NOMO-1 treated with DMSO at 0.1 percent for 48 hours (cell line): ENCODE measurements around the gene BEND3.

ENCODE experiments used
- DNase-seq: peaks from one replicate; lab custom pipeline; 2025; ENCODE audit not compliant: unreplicated experiment; lab: John Stamatoyannopoulos, UW

Gene BEND3

GRCh38 chr6:107083921-107084320, 31.4 kb downstream of the BEND3 start:
- DNase-seq: no peak

DNA sequence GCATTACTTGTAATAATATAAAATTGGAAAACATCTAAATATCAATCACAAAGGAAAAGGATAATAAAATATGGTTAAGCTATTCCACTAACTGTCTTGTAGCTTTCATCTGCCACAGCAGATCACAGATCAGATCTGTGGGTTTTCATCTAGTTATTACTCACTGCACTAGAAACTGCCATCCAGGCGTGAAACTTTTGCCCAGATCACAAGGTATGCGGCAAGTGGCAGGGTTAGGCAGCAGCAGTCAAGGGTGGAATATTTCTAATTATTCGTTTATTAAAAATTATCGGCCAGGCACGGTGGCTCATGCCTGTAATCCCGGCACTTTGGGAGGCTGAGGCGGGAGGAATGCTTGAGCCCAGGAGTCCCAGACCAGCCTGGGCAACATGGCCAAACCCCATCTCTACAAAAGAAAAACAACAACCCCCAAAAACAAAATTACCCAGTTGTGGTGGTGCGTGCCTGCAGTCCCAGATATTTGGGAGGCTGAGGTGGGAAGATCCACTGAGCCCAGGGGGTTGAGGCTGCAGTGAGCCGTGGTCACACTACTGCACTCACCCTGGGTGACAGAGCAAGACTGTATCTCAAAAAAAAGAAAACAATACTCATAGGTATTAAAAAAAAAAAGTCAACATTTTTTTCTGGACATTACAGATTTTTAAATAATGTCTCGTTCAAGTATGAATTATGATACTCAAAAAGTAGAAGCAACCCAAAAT, 32.1 kb downstream of the BEND3 start:
- DNase-seq: no peak

DNA sequence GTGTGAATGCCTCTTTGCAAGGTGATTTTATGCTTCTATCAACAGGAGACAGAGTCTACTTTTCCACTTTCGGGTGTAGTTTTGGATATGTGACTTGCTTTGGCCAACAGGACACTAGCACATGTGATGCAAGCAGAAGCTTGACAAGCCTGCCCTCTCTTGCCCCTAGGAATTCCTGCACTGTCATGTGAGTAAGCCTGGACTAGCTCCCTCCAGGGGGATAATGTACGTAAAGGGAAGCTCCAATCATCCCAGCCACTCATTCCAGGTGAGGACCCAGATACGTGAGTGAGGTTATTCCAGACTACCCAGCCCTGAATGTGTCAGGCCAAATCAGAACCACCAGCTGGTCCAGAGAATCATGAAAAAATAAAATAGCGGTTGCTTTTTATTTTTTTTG, 33.3 kb downstream of the BEND3 start:
- no peak for DNase-seq

- DNase-seq: no peak
These were observed 35.3 kb downstream of the BEND3 start for GRCh38 chr6:107080036-107080435.

- no peak for DNase-seq
These were observed 35.9 kb downstream of the BEND3 start for GRCh38 chr6:107079429-107079828.

GRCh38 chr6:107077710-107078109, 37.6 kb downstream of the BEND3 start:
- DNase-seq: no peak

- no peak for DNase-seq
These were observed 39.3 kb downstream of the BEND3 start for GRCh38 chr6:107075951-107076381.

DNA sequence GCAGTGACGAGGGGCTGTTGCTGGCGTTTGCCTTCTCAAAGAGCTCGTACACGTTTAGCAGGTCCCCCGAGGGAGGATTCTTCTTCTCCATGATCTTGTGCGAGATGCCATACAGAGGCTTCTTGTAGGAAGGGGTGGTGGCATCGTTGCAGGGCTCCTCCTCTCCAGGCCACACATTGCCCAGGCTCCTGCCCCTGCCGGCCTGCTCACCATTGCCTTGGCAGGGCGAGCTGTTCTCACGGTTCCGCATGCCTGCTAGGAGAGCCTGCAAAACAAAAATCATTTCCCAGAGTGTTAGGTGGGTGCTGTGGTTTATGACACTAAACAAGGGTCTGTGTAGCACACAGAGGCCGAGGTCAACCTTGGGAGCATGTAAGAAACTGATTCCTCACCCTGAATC, 44.6 kb downstream of the BEND3 start:
- no peak for DNase-seq

DNA sequence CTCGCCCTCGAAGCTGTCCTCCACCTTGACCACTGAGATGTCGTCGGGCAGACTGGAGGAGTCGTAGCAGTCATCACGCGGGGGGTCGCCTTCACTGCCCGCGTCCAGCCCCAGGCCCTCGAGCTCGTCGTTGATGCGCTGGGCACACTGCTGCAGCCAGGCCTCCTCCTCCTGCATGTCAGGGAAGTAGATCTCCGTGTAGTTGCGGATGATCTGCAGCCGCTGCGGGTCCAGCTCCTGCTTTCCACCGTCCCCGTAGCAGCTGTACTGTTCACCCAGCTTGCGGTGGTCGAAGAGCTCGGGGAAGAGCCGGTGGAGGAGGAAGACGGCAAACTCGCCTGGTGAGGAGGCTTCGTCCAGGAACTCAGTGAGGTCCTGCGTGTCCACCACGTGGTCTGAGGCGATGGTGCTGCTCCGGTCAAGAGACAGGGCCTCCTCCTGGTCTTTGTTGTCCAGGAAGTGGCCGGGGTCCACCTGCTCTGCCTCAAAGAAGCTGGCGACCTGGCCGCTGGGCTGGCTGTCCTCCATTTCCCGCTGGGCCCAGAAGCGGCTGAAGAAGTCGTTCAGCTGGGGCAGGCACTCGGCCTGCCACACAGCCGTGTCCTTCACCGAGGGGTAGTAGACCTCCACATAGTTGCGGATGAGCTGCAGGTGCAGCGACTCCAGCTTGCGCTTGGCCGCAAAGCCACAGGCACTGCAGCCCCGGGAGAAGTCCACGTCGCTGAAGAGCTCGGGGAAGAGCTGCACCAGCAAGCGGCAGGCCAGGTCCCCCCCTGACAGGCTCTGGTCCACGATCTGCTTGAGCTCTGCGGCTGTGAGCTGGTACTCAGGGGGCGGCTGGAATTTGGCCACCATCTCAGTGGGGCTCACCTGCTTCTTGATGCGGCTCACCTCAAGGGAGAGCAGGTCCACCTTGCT, 45.4 kb downstream of the BEND3 start:
- DNase-seq: no peak

DNA sequence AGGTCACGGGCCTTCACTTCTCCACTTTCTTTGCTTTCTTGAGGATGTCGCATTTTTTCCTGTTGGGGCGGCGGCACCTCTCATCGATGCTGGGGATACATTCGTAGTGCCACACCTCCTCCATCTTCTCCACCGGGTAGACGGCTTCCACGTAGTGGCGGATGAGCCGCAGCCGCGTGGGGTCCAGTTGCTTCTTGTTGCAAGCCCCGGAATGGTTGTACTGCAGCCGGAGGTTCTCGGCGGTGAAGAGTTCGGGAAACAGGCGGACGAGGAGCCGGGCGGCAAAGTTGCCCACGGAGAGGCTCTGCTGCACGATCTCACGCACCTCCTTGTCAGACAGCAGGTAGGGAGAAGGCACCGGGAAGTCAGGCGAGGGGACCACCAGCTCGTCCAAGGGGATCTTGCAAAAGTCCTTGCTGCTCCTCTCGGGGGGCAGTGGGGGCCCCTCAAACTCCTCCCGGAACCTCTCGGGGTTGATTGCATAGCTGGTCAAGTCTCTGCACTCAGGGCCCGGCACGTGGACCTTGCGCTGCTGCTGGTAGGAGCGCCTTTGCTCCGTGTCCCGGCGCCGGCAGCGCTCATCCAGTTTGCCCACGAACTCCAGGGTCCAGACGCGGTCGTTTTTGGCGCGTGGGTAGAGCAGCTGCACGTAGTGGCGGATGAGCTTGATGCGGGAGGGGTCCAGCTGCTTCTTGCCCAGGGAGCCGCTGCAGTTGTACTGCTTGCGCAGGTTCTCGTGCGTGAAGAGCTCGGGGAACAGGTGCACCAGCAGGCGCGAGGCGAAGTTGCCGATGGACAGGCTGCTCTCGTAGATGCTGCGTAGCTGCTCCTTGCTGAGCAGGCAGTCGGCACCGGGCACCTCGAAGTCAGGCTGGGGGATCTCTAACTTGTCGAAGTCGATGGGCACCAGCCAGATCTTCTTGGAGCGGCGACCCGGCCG, 46.4 kb downstream of the BEND3 start:
- DNase-seq: no peak

DNA sequence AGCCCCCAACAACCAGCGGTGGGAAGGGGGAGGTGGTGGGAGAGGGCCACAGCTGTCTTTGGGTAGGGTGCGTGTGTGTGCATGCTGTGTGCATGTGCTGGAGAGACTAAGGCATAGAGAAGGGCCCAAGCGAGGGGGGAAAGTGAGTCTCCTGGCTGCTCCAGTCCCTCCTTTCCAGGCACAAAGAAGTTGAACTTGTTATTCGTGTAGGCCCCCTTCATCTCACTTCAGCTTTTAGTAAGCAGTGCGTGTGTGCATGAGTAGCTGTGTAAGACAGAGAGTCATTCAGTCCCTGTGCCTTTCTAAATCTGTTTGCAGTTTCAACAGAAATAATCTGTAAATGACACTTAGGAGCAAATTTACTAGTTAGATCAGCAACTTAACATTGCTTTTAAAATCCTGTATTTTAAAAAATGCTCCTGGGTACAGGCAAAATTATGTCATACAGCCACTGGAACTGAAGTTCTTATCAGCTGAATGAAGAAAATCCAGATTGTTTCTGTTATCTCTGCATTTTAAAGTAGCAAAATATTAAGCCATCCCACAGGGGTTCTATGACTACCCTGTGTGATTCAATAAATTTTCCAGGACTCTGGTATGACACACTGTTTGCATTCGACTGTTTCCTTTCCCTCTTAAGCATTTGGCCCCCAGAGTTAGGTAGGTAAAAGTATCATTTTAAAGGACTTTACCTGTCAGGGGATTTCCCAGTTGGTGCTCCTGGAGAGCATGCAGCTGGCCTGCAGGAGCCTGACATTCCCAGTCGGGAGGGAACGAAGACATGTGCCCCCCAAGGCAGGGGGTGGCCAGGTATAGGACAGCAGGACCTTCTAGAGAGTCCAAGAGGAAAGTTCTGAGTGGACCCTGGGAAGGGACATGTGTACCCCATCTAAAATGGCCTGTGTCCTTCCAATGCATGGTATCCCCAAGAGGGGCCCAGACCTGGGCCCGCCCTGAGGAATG, 48.3 kb downstream of the BEND3 start:
- no peak for DNase-seq

GRCh38 chr6:107064579-107065065, 50.7 kb downstream of the BEND3 start:
- peak; percentile 52 for DNase-seq

DNA sequence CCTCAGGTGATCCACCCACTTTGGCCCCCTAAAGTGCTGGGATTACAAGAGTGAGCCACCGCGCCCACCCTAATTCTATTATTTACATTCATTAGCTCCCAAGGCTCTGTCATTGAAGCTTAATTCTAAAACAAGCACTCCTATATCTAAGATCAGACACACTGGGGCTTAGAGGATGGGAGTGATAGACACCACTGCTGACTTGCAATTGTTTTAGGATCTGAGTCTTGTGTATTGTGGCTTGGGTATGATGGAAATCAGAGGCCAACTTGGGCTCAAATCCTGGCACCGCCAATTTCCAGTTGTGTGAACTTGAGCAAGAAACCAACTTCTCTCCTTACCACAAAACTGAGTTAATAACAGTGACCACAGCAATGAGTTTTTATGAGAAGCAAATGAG, 52.6 kb downstream of the BEND3 start:
- DNase-seq: no peak

DNA sequence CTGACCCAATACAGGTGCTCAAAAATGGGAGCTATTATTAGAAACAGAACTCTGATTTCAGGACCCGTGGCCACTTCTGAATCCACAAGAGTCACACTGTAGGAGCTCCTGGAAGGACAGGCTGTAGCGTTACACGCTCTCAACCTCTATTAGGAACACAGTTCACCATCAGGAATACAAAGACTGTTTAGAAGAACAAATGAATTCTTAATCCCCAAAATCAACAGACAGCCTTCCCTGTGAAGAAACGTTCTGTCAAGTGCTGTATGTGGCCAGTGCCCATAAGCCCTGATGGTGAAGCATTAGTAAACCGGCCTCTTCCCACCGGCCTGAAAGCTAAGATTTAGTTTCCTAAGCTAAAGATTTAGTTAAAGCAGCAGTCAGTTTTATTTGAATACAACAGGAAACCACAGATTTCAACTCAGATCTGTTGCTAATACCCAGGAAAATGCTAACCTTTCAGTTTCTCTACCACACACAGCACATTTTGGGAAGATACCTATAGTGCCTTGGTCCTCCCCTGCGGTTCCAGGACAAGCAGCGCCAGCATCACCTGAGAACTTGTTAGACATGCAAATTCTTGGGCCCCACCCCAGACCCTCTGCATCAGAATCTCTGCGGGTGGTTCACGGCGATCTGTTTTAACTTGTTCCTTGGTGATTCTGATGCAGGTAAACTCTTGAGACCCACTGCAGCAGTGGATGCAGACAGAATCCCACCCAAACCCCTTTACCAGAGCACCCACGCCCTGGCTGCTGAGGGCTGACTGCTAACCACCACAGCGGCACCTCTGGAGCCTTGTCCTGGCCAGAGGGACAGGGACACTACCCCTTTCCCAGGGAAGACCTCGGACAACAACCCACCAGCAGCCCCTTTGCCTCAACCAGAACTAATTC, 53.9 kb downstream of the BEND3 start:
- no peak for DNase-seq

DNA sequence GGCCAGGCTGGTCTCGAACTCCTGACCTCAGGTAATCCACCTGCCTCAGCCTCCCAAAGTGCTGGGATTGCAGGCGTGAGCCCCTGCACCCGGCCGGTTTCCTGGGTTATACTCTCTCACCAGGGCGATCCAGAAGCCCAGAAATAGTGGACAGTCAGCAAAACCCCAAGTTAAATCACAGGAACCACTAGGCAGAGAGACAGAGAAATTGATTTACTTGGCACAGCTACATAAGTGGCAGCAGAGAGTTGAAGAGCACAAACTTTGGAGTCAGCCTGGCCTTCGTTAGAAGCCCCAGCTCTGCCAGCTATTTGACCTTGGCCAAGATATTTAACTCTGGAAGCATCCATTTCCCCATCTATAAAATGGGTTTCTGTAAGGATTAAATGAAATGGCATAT, 54.6 kb downstream of the BEND3 start:
- DNase-seq: no peak

DNA sequence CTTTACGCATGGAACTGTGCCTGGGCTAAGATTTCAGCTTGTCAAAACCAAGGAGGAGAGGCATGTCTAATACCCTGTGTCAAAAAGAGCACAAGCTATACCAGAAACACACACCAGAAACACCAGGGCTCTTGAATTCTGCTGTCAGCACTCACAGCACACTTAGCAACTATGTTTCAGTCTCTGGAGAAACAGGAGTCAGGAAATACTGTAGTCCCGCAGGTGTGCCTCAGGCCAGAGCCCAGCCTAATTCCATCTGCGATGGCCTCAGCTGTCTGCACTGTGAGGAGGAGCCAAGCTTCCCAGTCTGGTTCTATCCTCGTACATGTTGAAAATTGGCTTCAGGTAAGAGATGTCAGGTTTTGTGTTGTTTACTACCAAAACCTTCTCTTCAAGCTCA, 55.7 kb downstream of the BEND3 start:
- no peak for DNase-seq

DNA sequence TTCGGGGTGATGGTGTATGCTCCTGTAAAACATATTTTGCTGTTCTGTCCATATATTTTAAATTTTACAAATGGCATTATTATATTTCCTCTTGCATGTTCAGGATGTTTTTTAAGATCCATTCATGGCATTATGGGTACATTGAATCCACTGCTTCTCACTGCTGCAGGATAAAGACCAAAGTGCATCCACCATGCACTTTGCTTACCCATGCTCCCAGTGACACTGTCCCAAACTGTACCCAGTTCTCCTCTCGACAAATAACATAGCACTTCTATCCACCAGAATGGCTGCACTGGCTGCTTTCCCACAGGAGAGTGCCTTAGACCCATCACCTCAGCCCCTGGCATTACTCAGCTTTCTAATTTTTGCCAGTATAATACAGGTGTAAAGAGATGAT, 57.6 kb downstream of the BEND3 start:
- DNase-seq: no peak

- DNase-seq: no peak
These were observed 58.5 kb downstream of the BEND3 start for GRCh38 chr6:107056796-107057195.

GRCh38 chr6:107047807-107048206, 67.5 kb downstream of the BEND3 start:
- DNase-seq: no peak
